Stimulated activated CD4-positive, alpha-beta T cell treated with anti-CD3 and anti-CD28 coated beads, Interleukin-12 subunit alpha, Interleukin-12 subunit beta, amount 100 ng/mL, for 48 hours (primary cell): Measurements from ENCODE around the gene CYP3A7.
A peak's percentile ranks its signal among the peaks of the same experiment; 100 is the strongest.
"Not testable (repeated sequence)": the region's sequence is repeated elsewhere in the genome, so short reads cannot be mapped to it uniquely, and the experiment has no call there.

Experiments
- DNase-seq, 3 donors: peaks; one replicate each; pipeline ENCODE4 v3.0.0-alpha.2; 2020; ENCODE audit warnings: low read depth in 2 of 3, low spot score in 1 of 3

The CYP3A7 gene

GRCh38 chr7:99674995-99675742, 59.8 kb downstream of the CYP3A7 start:
- DNase-seq = peak in 1 of 3 donors; percentile 5

DNA sequence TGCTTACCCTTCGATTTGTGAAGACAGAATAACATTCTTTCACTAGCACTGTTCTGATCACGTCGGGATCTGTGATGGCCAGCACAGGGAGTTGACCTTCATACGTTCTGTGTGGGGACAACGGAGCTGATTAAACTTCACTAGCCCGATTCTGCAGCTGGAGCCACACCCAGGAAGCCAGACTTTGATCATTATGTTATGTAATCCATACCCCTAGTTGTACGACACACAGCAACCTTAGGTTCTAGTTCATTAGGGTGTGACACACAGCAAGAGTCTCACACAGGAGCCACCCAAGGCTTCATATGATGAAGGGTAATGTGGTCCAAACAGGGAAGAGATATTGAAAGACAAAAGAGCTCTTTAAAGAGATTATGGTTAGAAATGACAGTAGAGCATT, 62.4 kb downstream of the CYP3A7 start:
- no peak for DNase-seq

DNA sequence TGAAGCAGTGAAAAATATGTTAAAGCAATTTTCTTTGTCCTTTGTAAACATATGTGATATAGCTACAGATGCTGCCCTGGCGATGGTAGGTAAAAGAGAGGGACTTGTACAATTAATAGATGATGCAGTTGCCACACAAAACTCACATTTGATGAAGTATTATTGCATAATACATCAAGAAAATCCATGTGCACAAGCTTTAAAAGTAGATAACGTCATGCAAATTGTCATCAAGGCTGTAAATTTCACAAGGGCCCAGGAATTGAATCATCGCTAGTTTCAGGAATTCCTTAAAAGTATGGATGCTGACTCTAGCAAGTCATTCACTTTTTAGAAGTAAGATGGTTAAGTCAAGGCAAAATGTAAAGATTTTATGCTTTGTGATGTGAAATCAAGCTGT, 65.2 kb downstream of the CYP3A7 start:
- DNase-seq = no peak

GRCh38 chr7:99668541-99668940, 66.5 kb downstream of the CYP3A7 start:
- DNase-seq = no peak

- DNase-seq = no peak
These were observed 67.8 kb downstream of the CYP3A7 start for GRCh38 chr7:99667179-99667578.

DNA sequence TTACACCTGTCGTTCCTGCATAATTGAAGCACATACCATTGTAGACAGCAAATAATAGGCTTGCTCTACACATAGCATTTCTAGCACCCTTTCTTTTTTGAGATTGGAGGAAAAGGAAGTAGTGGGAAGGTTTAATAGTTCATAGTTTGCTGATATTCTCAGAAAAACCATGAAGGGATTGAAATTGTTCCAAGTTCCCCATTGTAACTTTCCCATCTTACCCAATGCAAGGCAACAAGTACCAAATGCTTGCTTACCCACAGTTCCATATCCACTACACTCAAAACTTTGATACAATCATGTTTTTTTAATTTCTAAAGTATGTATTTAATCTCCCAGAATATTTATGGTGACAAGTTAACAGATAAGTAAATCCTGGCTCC, 69.0 kb downstream of the CYP3A7 start:
- DNase-seq = no peak

- DNase-seq = no peak
These were observed 69.5 kb downstream of the CYP3A7 start for GRCh38 chr7:99665312-99666012.

GRCh38 chr7:99657879-99658278, 77.1 kb downstream of the CYP3A7 start:
- DNase-seq = not testable (repeated sequence)
